ENCODE results near the gene CDCP1. TPM values are rescaled to one million over a fixed set of nuclear protein-coding genes. Genes with fewer than 3 reads are reported as not detected.
A peak's percentile ranks its signal among the peaks of the same experiment; 100 is the strongest.

CDCP1 gene
- total RNA-seq, 1 donor from 2014 or later: 0.25 TPM

DNA sequence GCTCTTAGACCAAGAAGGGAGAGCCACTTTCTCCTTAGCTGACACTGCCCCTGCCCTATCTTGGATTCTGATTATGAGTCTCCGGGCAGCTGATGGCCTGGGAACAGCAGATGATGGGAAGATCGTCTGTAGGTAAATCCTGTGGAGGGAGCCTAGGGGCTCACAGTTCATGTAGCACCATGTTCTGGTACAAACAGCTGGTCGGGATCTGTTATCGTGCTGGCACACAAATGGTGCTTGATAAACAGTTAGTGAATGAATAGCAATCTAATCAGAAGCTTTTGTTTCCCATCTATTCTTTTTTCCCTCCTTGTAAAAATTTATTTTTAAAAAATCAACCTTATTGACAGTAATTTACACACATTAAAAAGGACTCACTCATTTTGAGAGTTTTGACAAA, 26.8 kb downstream of the CDCP1 start:
- TF ChIP-seq CTCF (IDR thresholded peaks at IDR 0.05; ENCODE audit: borderline replicate concordance): no peak
- no peak overlapping the region for H3K4me3 ChIP-seq
- H3K9me3 ChIP-seq (replicated peaks): no peaks in the 10 kb centered on the region
- H3K27ac ChIP-seq (replicated peaks): no peak overlapping the region
- intact Hi-C loops (cut with micrococcal nuclease): no loop called here
- peaks cover 9% of the 10 kb centered on the region for H3K27me3 ChIP-seq (ENCODE audit: low read depth)
- DNase-seq: no peak
- peaks cover 12% of the 10 kb centered on the region for H3K4me1 ChIP-seq
- H3K36me3 ChIP-seq: no peaks in the 10 kb centered on the region

DNA sequence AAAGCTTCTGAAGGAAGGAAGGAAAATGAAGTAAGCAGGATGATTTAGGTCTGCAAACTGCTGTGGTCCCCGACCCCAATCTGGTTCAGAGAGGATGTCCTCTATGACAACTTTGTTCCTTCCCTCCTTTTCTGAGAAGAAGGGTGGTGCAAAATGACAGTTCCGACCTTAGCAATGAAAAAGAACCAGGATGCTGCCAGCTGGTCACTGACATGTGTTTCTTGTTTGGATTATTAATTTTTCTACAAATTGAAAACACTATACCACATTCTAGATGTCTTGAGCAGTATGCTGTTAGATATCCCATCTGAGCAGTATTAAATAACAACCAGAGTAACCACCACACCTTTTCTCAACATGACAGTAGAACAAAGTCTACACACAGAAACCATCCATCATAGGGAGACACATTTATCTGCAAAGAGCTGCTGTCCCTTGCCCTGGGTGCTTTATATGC, 27.5 kb downstream of the CDCP1 start:
- peaks cover 9% of the 10 kb centered on the region for H3K27me3 ChIP-seq (ENCODE audit: low read depth)
- intact Hi-C loops (cut with micrococcal nuclease): no loop called here
- no peak for TF ChIP-seq CTCF (IDR thresholded peaks at IDR 0.05; ENCODE audit: borderline replicate concordance)
- no peak overlapping the region for H3K27ac ChIP-seq (replicated peaks)
- H3K9me3 ChIP-seq (replicated peaks): no peaks in the 10 kb centered on the region
- H3K4me1 ChIP-seq: peaks cover 10% of the 10 kb centered on the region
- DNase-seq: no peak
- H3K36me3 ChIP-seq: no peaks in the 10 kb centered on the region
- H3K4me3 ChIP-seq: no peak overlapping the region

GRCh38 chr3:45116350-45116749, 29.8 kb downstream of the CDCP1 start:
- Histone ChIP-seq H3K4me1 (peaks cover 17% of the 10 kb centered on the region), H3K27me3 (ENCODE audit: low read depth) (peaks cover 9% of the 10 kb centered on the region), H3K4me3 (no peak overlapping the region), H3K9me3 (replicated peaks) (no peaks in the 10 kb centered on the region), H3K36me3 (no peaks in the 10 kb centered on the region), H3K27ac (replicated peaks) (no peak overlapping the region)
- no peak for TF ChIP-seq CTCF (IDR thresholded peaks at IDR 0.05; ENCODE audit: borderline replicate concordance)
- intact Hi-C loops (cut with micrococcal nuclease): no loop called here
- no peak for DNase-seq

GRCh38 chr3:45113625-45114050, 32.5 kb downstream of the CDCP1 start:
- peaks cover 17% of the 10 kb centered on the region for H3K4me1 ChIP-seq
- no peaks in the 10 kb centered on the region for H3K9me3 ChIP-seq (replicated peaks)
- no peak overlapping the region for H3K4me3 ChIP-seq
- no peaks in the 10 kb centered on the region for H3K36me3 ChIP-seq
- no peak for TF ChIP-seq CTCF (IDR thresholded peaks at IDR 0.05; ENCODE audit: borderline replicate concordance)
- intact Hi-C loops (cut with micrococcal nuclease): no loop called here
- DNase-seq: no peak
- peak overlapping the region; percentile 89 for H3K27ac ChIP-seq (replicated peaks)
- H3K27me3 ChIP-seq (ENCODE audit: low read depth): peaks cover 2% of the 10 kb centered on the region

GRCh38 chr3:45112939-45113338, 33.2 kb downstream of the CDCP1 start:
- H3K27ac ChIP-seq (replicated peaks): peak overlapping the region; percentile 89
- intact Hi-C loops (cut with micrococcal nuclease): no loop called here
- no peak for DNase-seq
- H3K4me3 ChIP-seq: no peak overlapping the region
- no peaks in the 10 kb centered on the region for H3K9me3 ChIP-seq (replicated peaks)
- H3K4me1 ChIP-seq: peaks cover 21% of the 10 kb centered on the region
- no peaks in the 10 kb centered on the region for H3K27me3 ChIP-seq (ENCODE audit: low read depth)
- H3K36me3 ChIP-seq: no peaks in the 10 kb centered on the region
- TF ChIP-seq CTCF (IDR thresholded peaks at IDR 0.05; ENCODE audit: borderline replicate concordance): no peak

- Histone ChIP-seq H3K27me3 (ENCODE audit: low read depth) (no peaks in the 10 kb centered on the region), H3K36me3 (no peaks in the 10 kb centered on the region), H3K27ac (replicated peaks) (no peak overlapping the region), H3K9me3 (replicated peaks) (no peaks in the 10 kb centered on the region), H3K4me3 (no peak overlapping the region), H3K4me1 (peaks cover 23% of the 10 kb centered on the region)
- no peak for DNase-seq
- no peak for TF ChIP-seq CTCF (IDR thresholded peaks at IDR 0.05; ENCODE audit: borderline replicate concordance)
- intact Hi-C loops (cut with micrococcal nuclease): no loop called here
Observed at GRCh38 chr3:45110509-45110833, 35.7 kb downstream of the CDCP1 start.

Data from left ventricle myocardium inferior (tissue), 1 donor.